GM04504 (cell line): Measurements from ENCODE around the gene THUMPD3.

Source experiments
- DNase-seq: peaks from one replicate; pipeline ENCODE4 v3.0.0-alpha.2; 2012; ENCODE audit warnings: low read depth

Gene THUMPD3

DNA sequence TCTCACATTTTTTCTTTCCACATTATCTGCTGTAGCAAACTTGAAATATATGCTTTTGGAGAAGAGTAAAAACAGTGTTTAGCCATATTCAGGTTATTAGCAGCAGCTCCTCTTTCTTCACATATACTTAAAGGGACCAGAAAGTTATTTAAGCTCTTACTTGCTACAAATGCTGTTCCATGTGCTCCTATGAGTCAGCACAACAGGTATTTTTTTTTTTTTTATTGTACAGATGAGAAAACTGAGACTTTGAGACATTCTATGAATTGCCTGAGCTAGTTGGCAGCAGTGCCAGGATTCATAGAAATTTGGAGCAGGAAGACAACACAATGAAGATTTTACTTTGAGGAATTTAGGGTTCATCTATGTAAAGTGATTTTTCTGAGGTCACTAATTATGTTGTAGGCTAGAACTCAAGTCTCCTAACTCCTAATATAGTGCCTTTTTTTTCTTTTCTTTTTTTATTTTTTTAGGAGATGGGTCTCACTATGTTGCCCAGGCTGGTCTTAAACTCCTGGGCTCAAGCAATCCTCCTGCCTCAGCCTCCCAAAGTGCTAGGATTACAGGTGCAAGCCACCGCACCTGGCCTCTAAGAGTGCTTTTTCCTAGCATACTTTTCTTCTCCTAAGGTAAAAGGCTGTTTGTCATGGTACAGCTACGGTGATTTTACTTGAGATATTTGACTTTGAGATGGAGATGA, 58.1 kb downstream of the THUMPD3 start:
- no peak for DNase-seq

DNA sequence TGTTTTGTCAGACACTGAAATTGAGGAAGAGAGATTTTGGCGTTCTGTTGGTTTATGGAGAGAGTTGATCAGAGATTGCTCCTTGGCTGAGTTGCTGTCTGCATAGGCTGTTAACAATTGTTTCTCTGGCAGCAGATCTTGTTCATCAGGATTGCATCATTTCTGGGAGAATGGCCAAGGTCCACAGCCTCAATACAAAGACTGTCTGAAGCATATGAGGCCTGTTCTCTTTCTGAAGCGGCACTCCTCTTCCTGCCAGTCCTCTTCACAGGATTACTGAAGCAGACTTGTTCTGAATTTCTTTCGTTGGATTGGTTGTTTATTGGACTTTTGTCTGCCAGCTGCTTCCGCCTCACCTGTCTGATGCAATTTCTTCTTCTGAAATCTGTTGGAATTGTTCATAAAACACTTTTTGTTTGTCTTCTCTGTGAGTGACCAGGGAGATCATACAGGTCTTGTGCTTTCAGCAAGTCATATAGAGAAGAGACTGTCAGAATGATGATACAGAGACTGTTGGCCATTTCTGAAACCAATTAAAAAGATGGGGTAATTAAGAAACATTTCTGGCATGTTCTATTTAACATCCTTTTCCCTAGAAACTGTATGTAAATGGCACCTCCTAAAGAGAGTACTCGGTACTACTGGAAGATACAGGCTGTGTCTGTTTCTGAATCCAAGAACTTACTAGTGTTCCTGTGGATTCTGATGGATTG, 60.0 kb downstream of the THUMPD3 start:
- peak; percentile 97 for DNase-seq

DNA sequence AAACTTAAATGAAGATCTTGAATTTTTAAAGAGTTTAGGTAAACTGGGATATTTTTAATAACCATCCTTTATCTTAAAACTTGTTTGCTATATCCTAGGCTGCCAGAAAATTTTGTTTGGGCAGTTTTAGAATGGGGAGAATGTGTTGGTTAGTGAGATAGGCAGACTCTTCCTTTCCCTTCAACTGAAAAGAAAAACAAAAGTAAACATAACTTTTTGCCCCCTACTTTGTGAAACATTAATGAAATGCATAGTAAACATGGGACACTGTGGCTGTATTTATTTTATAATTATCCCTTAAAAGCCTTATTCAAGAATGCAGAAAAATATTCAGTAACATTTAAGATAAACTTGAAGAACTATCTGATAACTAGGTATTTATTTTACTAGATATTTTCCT, 65.6 kb downstream of the THUMPD3 start:
- DNase-seq: no peak

DNA sequence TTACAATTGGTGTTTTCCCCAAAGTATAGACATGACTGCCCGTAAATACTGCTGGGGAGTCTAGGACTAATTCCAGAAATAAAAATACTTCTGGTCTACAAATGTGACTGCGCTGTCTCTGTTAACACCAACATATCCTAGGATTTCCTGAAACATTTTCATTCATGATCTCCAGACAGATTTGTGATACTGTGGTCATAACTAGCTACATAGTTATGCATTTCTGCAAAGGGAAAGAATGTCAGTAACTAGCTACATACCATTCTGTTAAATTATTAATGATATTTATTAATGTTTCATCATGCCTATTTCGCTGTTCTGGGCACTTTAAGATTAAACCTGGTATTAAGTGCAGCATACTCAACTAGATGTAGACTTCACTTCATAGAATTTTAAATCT, 67.9 kb downstream of the THUMPD3 start:
- DNase-seq: no peak

DNA sequence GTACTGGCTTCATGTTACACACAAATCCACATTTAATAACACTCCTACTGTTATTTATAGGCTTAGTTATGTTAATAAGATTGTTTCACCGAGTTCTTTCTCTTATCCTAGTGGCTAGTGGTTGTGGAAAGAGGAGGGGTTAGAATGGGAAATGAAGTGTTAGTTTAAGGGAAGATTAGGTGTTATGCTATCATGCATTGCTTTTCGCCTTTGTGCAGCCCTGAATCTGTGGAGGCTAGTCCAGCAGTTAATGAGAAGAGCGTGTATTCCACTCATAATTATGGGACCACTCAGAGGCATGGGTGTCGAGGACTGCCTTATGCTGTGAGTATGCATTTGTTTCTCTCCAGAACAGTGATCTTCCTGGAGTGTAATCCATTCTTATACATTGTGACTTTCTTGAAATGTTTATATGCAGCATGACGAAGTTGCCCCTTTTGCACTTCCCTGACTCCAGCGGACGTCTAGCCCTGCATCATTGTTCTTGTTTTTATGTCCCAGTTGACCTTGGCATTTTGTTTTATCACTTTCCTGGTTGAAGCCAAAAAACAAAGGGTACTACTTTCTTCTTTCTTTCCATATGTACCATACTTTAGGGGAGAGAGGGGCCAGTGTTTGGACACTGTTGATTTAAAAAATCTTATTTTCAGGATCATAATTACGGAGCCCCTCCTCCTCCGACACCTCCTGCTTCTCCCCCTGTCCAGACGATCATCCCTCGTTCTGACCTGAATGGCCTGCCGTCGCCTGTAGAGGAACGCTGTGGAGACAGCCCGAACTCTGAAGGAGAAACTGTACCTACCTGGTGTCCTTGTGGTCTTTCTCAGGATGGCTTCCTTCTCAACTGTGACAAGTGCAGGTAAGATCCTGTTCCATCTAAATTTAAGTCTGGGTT, 71.0 kb downstream of the THUMPD3 start:
- DNase-seq: no peak

DNA sequence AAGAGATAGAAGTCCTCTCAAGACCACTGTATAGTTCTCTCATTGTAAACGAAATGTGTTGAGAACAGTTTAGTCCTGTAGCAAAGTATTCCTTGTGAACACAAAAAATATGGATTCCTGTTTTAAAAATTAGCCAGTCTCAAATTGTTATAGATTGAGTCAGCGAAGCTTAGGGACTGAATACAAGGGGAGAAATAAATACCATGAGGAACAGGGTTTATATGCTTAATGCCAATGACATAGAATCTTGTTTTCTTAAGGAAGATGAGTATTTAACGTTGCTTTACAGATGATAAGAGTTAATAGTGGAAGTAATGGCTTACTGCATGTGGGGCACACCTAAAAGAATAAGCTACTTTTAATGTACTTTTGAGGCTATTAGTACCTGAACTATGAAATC, 72.5 kb downstream of the THUMPD3 start:
- no peak for DNase-seq
